ENCODE measurements around the gene PARVA.

PARVA gene

GRCh38 chr11:12472401-12473005, 95.1 kb downstream of the PARVA start:
- TF ChIP-seq CSRNP3 (CRISPR knock-in tag; IDR thresholded peaks at IDR 0.05) (no peak), ZNF8 (CRISPR knock-in tag; IDR thresholded peaks at IDR 0.05) (no peak), ZNF70 (CRISPR knock-in tag; IDR thresholded peaks at IDR 0.05) (no peak), ZNF565 (CRISPR knock-in tag; conservative IDR thresholded peaks at IDR 0.05; ENCODE audit: low read depth) (no peak), ESRRG (CRISPR knock-in tag; IDR thresholded peaks at IDR 0.05) (no peak), SNAI2 (CRISPR knock-in tag; IDR thresholded peaks at IDR 0.05) (no peak), PATZ1 (CRISPR knock-in tag; IDR thresholded peaks at IDR 0.05; ENCODE audit: borderline replicate concordance) (no peak), RARB (CRISPR knock-in tag; IDR thresholded peaks at IDR 0.05) (no peak), OSR1 (CRISPR knock-in tag; IDR thresholded peaks at IDR 0.05) (no peak), ARNTL (CRISPR knock-in tag; IDR thresholded peaks at IDR 0.05; ENCODE audit: borderline replicate concordance, low read depth) (no peak), ZFP30 (CRISPR knock-in tag; IDR thresholded peaks at IDR 0.05) (no peak)

GRCh38 chr11:12473381-12473780, 96.0 kb downstream of the PARVA start:
- no peak for ATAC-seq
- no peak for TF ChIP-seq ISL1 (CRISPR knock-in tag; IDR thresholded peaks at IDR 0.05)
- TF ChIP-seq BACH2 (CRISPR knock-in tag; IDR thresholded peaks at IDR 0.05; ENCODE audit: borderline replicate concordance): no peak
- no peak for TF ChIP-seq ZFP30 (CRISPR knock-in tag; IDR thresholded peaks at IDR 0.05)
- no peak for TF ChIP-seq CREB5 (CRISPR knock-in tag; IDR thresholded peaks at IDR 0.05; ENCODE audit: low read depth)
- TF ChIP-seq CSDC2 (CRISPR knock-in tag; IDR thresholded peaks at IDR 0.05): no peak
- no peak for TF ChIP-seq SNAI2 (CRISPR knock-in tag; IDR thresholded peaks at IDR 0.05)
- TF ChIP-seq TSHZ2 (CRISPR knock-in tag; IDR thresholded peaks at IDR 0.05): no peak
- TF ChIP-seq GLIS3 (CRISPR knock-in tag; IDR thresholded peaks at IDR 0.05): no peak
- TF ChIP-seq PPARA (CRISPR knock-in tag; IDR thresholded peaks at IDR 0.05; ENCODE audit: borderline replicate concordance): no peak
- TF ChIP-seq TOX (CRISPR knock-in tag; IDR thresholded peaks at IDR 0.05; ENCODE audit: borderline replicate concordance): no peak
- no peak for TF ChIP-seq RARB (CRISPR knock-in tag; IDR thresholded peaks at IDR 0.05)

More at GRCh38 chr11:12472401-12473005, 95.1 kb downstream of the PARVA start:
- no peak for ATAC-seq

GRCh38 chr11:12474871-12475270, 97.5 kb downstream of the PARVA start:
- ATAC-seq: no peak
- no peak for TF ChIP-seq ZNF70 (CRISPR knock-in tag; IDR thresholded peaks at IDR 0.05)
- TF ChIP-seq CSDC2 (CRISPR knock-in tag; IDR thresholded peaks at IDR 0.05): no peak
- no peak for TF ChIP-seq ARNTL (CRISPR knock-in tag; IDR thresholded peaks at IDR 0.05; ENCODE audit: borderline replicate concordance, low read depth)
- TF ChIP-seq GLIS3 (CRISPR knock-in tag; IDR thresholded peaks at IDR 0.05): no peak
- TF ChIP-seq OSR1 (CRISPR knock-in tag; IDR thresholded peaks at IDR 0.05): no peak

GRCh38 chr11:12478743-12479142, 101.4 kb downstream of the PARVA start:
- ATAC-seq: no peak; the same call in 2 of the 3 replicates
- TF ChIP-seq ZFP3 (CRISPR knock-in tag; IDR thresholded peaks at IDR 0.05) (no peak), CSDC2 (CRISPR knock-in tag; IDR thresholded peaks at IDR 0.05) (no peak), TOX (CRISPR knock-in tag; IDR thresholded peaks at IDR 0.05; ENCODE audit: borderline replicate concordance) (no peak), OSR1 (CRISPR knock-in tag; IDR thresholded peaks at IDR 0.05) (no peak), SNAI2 (CRISPR knock-in tag; IDR thresholded peaks at IDR 0.05) (no peak), ZC3H10 (CRISPR knock-in tag; IDR thresholded peaks at IDR 0.05) (no peak), TCF4 (CRISPR knock-in tag; IDR thresholded peaks at IDR 0.05; ENCODE audit: borderline replicate concordance) (no peak), RARB (CRISPR knock-in tag; IDR thresholded peaks at IDR 0.05) (no peak), ZNF8 (CRISPR knock-in tag; IDR thresholded peaks at IDR 0.05) (no peak), ZNF565 (CRISPR knock-in tag; conservative IDR thresholded peaks at IDR 0.05; ENCODE audit: low read depth) (no peak), ARNTL (CRISPR knock-in tag; IDR thresholded peaks at IDR 0.05; ENCODE audit: borderline replicate concordance, low read depth) (no peak), BACH2 (CRISPR knock-in tag; IDR thresholded peaks at IDR 0.05; ENCODE audit: borderline replicate concordance) (no peak), CSRNP3 (CRISPR knock-in tag; IDR thresholded peaks at IDR 0.05) (no peak), PPARA (CRISPR knock-in tag; IDR thresholded peaks at IDR 0.05; ENCODE audit: borderline replicate concordance) (no peak), TSHZ2 (CRISPR knock-in tag; IDR thresholded peaks at IDR 0.05) (no peak)
